ENCODE measurements around the gene CRYBA1. TPM values are rescaled to one million over a fixed set of nuclear protein-coding genes. Genes with fewer than 3 reads are reported as not detected.
A peak's percentile ranks its signal among the peaks of the same experiment; 100 is the strongest.

The CRYBA1 gene
- total and polyA plus RNA-seq, 2 donors (not counting 1 experiment from before 2014, with no cell fraction given): 0.17 TPM; not detected in 1

DNA sequence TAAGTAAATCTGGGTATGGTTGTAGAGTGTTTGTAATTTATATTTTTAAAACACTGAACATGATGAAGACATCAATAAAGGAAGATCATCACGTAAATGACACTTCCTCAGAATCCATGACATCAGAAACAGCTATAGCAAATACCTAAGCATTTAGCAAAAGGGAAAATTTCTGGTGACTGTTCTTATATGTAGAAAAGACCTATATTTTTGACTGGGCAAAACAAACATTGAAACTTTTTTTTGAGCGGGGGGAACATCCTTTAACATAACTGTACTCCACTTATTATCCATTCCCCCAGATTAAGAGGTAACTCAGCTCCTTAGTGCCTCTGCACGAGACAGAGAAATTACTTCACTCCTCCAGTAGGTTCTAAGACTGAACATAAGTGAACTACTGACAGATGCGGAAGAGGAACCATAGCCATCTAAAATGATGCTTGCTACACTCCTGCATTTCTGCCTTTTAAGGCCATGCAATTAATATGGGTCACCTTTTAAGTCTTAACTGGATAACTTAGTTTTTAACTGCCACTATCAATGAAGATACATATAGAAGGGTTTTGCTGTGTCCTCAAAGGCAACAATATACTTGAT is 9.4 kb downstream of the CRYBA1 start:
- TF ChIP-seq EZH2 (IDR thresholded peaks at IDR 0.05; ENCODE audit: low read length, missing control alignments): no peak
- TF ChIP-seq, protein P1, sequence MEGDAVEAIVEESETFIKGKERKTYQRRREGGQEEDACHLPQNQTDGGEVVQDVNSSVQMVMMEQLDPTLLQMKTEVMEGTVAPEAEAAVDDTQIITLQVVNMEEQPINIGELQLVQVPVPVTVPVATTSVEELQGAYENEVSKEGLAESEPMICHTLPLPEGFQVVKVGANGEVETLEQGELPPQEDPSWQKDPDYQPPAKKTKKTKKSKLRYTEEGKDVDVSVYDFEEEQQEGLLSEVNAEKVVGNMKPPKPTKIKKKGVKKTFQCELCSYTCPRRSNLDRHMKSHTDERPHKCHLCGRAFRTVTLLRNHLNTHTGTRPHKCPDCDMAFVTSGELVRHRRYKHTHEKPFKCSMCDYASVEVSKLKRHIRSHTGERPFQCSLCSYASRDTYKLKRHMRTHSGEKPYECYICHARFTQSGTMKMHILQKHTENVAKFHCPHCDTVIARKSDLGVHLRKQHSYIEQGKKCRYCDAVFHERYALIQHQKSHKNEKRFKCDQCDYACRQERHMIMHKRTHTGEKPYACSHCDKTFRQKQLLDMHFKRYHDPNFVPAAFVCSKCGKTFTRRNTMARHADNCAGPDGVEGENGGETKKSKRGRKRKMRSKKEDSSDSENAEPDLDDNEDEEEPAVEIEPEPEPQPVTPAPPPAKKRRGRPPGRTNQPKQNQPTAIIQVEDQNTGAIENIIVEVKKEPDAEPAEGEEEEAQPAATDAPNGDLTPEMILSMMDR (conservative IDR thresholded peaks at IDR 0.05 in 1 of 2, IDR thresholded peaks at IDR 0.05 in 1 of 2; ENCODE audit: low read depth in 1 of 2, low read length in 2 of 2): no peak
- H3K9ac ChIP-seq (ENCODE audit: insufficient read depth, low read length): no peak overlapping the region
- no peak overlapping the region for H3K4me2 ChIP-seq (ENCODE audit: extremely low read depth, insufficient read depth, low read length)
- peaks cover 23% of the 10 kb centered on the region for H3K4me1 ChIP-seq (ENCODE audit: control insufficient read depth, extremely low read depth, insufficient read depth, low read length)
- no peak overlapping the region for H3K4me3 ChIP-seq (replicated peaks in 1 of 4; ENCODE audit: control extremely low read depth in 1 of 4, insufficient read depth in 1 of 4, low read depth in 3 of 4, low read length in 4 of 4)
- H3K36me3 ChIP-seq (ENCODE audit: control insufficient read depth, insufficient read depth, low read length): no peaks in the 10 kb centered on the region
- H2AFZ ChIP-seq (ENCODE audit: low read length): no peak overlapping the region
- H4K20me1 ChIP-seq (ENCODE audit: control insufficient read depth, extremely low read depth, insufficient read depth, low read length): no peaks in the 10 kb centered on the region
- DNase-seq (ENCODE audit: low read depth in 2 of 2): no peak
- peaks cover 10% of the 10 kb centered on the region for H3K79me2 ChIP-seq (ENCODE audit: control insufficient read depth, insufficient read depth, low read length)
- H3K27me3 ChIP-seq (ENCODE audit: control insufficient read depth, insufficient read depth, low read length): no peaks in the 10 kb centered on the region
- no peaks in the 10 kb centered on the region for H3K9me3 ChIP-seq (ENCODE audit: control insufficient read depth, insufficient read depth, low read depth, low read length)
- no peak overlapping the region for H3K27ac ChIP-seq (ENCODE audit: insufficient read depth, low read length)

DNA sequence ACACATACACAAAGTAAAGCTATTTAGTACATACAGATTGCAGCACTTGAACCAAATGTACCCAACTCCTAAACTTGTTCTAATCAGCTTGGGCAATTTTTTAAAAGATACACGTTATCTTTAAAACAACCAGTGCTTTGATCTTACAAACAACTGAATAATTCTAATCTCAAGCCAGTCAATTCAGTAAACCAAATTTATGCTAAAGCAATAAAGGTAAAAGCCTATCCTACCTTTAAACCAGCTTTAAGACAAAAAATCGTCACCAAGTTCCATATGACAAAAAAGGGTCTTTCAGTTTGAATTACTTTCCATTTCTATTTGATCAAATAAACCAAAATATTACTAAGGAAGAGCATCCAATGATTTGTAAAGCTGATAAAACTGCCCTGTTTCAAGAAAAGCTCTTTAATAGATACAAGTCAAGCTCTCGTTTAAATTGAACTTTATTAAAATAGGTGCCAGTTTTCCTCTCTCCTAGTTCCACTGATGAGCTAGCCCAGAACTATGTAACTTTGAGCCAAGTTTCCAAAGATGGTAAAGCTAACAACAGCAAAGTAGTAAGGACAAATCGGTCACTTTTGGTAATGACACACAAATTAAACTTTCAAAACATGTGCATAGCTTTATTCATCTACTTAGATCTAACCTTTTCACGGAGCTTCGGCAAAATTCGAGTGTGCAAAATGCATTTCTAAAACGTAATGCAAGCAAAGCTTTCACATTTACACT is 10.2 kb downstream of the CRYBA1 start:
- no peak for TF ChIP-seq EZH2 (IDR thresholded peaks at IDR 0.05; ENCODE audit: low read length, missing control alignments)
- TF ChIP-seq, protein P1 (conservative IDR thresholded peaks at IDR 0.05 in 1 of 2, IDR thresholded peaks at IDR 0.05 in 1 of 2; ENCODE audit: low read depth in 1 of 2, low read length in 2 of 2): no peak
- peak; percentile 53 to 78 for DNase-seq (ENCODE audit: low read depth in 2 of 2)
- no peaks in the 10 kb centered on the region for H4K20me1 ChIP-seq (ENCODE audit: control insufficient read depth, extremely low read depth, insufficient read depth, low read length)
- peak overlapping the region in 1 of 4 experiments; percentile 31 for H3K4me3 ChIP-seq (replicated peaks in 1 of 4; ENCODE audit: control extremely low read depth in 1 of 4, insufficient read depth in 1 of 4, low read depth in 3 of 4, low read length in 4 of 4)
- peak overlapping the region; percentile 80 for H3K4me2 ChIP-seq (ENCODE audit: extremely low read depth, insufficient read depth, low read length)
- H2AFZ ChIP-seq (ENCODE audit: low read length): no peak overlapping the region
- no peak overlapping the region for H3K9ac ChIP-seq (ENCODE audit: insufficient read depth, low read length)
- no peaks in the 10 kb centered on the region for H3K36me3 ChIP-seq (ENCODE audit: control insufficient read depth, insufficient read depth, low read length)
- H3K9me3 ChIP-seq (ENCODE audit: control insufficient read depth, insufficient read depth, low read depth, low read length): no peaks in the 10 kb centered on the region
- no peaks in the 10 kb centered on the region for H3K27me3 ChIP-seq (ENCODE audit: control insufficient read depth, insufficient read depth, low read length)
- H3K4me1 ChIP-seq (ENCODE audit: control insufficient read depth, extremely low read depth, insufficient read depth, low read length): peaks cover 16% of the 10 kb centered on the region
- peaks cover 18% of the 10 kb centered on the region for H3K79me2 ChIP-seq (ENCODE audit: control insufficient read depth, insufficient read depth, low read length)
- H3K27ac ChIP-seq (ENCODE audit: insufficient read depth, low read length): no peak overlapping the region

DNA sequence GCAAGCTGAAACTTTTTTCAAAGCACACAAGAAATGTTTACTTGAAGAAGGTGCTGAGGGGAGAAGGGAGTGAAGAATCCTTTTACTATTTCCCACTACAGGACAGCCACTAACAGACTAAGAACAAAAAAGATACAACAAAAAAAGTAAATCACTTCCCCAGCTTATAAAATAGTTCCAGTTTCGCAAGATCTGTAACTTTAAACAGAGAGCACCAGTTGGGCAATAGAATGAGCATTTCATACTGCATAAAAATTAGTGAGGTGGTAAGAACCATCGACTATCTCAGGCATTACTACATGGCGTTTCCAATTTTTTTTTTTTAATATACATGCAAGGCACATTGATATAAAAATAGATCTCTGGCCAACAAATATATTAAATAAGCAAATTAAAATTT is 11.1 kb downstream of the CRYBA1 start:
- H3K27me3 ChIP-seq (ENCODE audit: control insufficient read depth, insufficient read depth, low read length): no peaks in the 10 kb centered on the region
- no peak overlapping the region for H3K4me3 ChIP-seq (replicated peaks in 1 of 4; ENCODE audit: control extremely low read depth in 1 of 4, insufficient read depth in 1 of 4, low read depth in 3 of 4, low read length in 4 of 4)
- H3K27ac ChIP-seq (ENCODE audit: insufficient read depth, low read length): no peak overlapping the region
- peak overlapping the region; percentile 33 for H3K4me2 ChIP-seq (ENCODE audit: extremely low read depth, insufficient read depth, low read length)
- no peak overlapping the region for H2AFZ ChIP-seq (ENCODE audit: low read length)
- no peak for TF ChIP-seq EZH2 (IDR thresholded peaks at IDR 0.05; ENCODE audit: low read length, missing control alignments)
- TF ChIP-seq, protein P1 (conservative IDR thresholded peaks at IDR 0.05 in 1 of 2, IDR thresholded peaks at IDR 0.05 in 1 of 2; ENCODE audit: low read depth in 1 of 2, low read length in 2 of 2): no peak
- DNase-seq (ENCODE audit: low read depth in 2 of 2): peak in 1 of 2 donors; percentile 79
- peaks cover 10% of the 10 kb centered on the region for H3K4me1 ChIP-seq (ENCODE audit: control insufficient read depth, extremely low read depth, insufficient read depth, low read length)
- no peaks in the 10 kb centered on the region for H3K9me3 ChIP-seq (ENCODE audit: control insufficient read depth, insufficient read depth, low read depth, low read length)
- H4K20me1 ChIP-seq (ENCODE audit: control insufficient read depth, extremely low read depth, insufficient read depth, low read length): no peaks in the 10 kb centered on the region
- H3K79me2 ChIP-seq (ENCODE audit: control insufficient read depth, insufficient read depth, low read length): peaks cover 23% of the 10 kb centered on the region
- H3K9ac ChIP-seq (ENCODE audit: insufficient read depth, low read length): no peak overlapping the region
- peaks cover 1% of the 10 kb centered on the region for H3K36me3 ChIP-seq (ENCODE audit: control insufficient read depth, insufficient read depth, low read length)

All from fibroblast of lung (primary cell).